ENCODE results near the gene DNAH1.

DNAH1 gene

GRCh38 chr3:52431459-52432223, 115.5 kb downstream of the DNAH1 start:
- Histone ChIP-seq H3K27ac (ENCODE audit: low read length, poor library complexity, severe bottlenecking) (no peak overlapping the region), H3K36me3 (ENCODE audit: control insufficient read depth in 1 of 2, insufficient read depth in 2 of 2, low read depth in 1 of 2, low read length in 2 of 2) (no peaks in the 10 kb centered on the region), H3K9me3 (ENCODE audit: control insufficient read depth, low read length) (no peaks in the 10 kb centered on the region), H2BK12ac (ENCODE audit: low read length in 2 of 2) (no peak overlapping the region), H3K79me1 (replicated peaks; ENCODE audit: low read length, poor library complexity, severe bottlenecking) (no peaks in the 10 kb centered on the region), H2AK5ac (ENCODE audit: low read length, severe bottlenecking) (no peak overlapping the region), H3K23ac (ENCODE audit: low read length in 2 of 2) (no peak overlapping the region), H2BK5ac (ENCODE audit: low read depth, low read length, poor library complexity, severe bottlenecking) (no peak overlapping the region), H4K91ac (ENCODE audit: low read length) (no peak overlapping the region), H2BK15ac (ENCODE audit: low read depth, poor library complexity, severe bottlenecking) (no peak overlapping the region), H3K14ac (ENCODE audit: low read length in 2 of 2) (no peak overlapping the region), H3K4ac (ENCODE audit: low read depth in 1 of 2, low read length in 2 of 2) (no peak overlapping the region), H3K4me3 (ENCODE audit: insufficient read depth in 1 of 2, low read depth in 1 of 2, low read length in 2 of 2) (no peak overlapping the region), H3K4me2 (ENCODE audit: low read length, poor library complexity, severe bottlenecking) (no peak overlapping the region), H2BK120ac (ENCODE audit: low read depth, low read length) (no peak overlapping the region), H4K8ac (ENCODE audit: low read length) (no peak overlapping the region), H2AFZ (ENCODE audit: low read depth, low read length) (no peak overlapping the region), H3K18ac (ENCODE audit: low read depth in 1 of 2, low read length in 2 of 2) (no peak overlapping the region), H3K27me3 (ENCODE audit: control insufficient read depth in 1 of 2, insufficient read depth in 1 of 2, low read length in 2 of 2) (peaks cover 10 to 35% of the 10 kb centered on the region in 2 experiments), H3K4me1 (ENCODE audit: control insufficient read depth, insufficient read depth, low read depth, low read length) (peaks cover 2% of the 10 kb centered on the region), H3K9ac (ENCODE audit: low read length) (no peak overlapping the region)
- DNase-seq = no peak
- WGBS = 84% methylated on average over 8 of the region's 10 CpGs

GRCh38 chr3:52432225-52432624, 116.1 kb downstream of the DNAH1 start:
- Histone ChIP-seq H2BK120ac (ENCODE audit: low read depth, low read length) (no peak overlapping the region), H4K91ac (ENCODE audit: low read length) (no peak overlapping the region), H2AK5ac (ENCODE audit: low read length, severe bottlenecking) (no peak overlapping the region), H3K14ac (ENCODE audit: low read length in 2 of 2) (no peak overlapping the region), H3K4me2 (ENCODE audit: low read length, poor library complexity, severe bottlenecking) (no peak overlapping the region), H3K9me3 (ENCODE audit: control insufficient read depth, low read length) (no peaks in the 10 kb centered on the region), H3K27me3 (ENCODE audit: control insufficient read depth in 1 of 2, insufficient read depth in 1 of 2, low read length in 2 of 2) (peaks cover 10 to 35% of the 10 kb centered on the region in 2 experiments), H2BK12ac (ENCODE audit: low read length in 2 of 2) (no peak overlapping the region), H2AFZ (ENCODE audit: low read depth, low read length) (no peak overlapping the region), H3K4me3 (ENCODE audit: insufficient read depth in 1 of 2, low read depth in 1 of 2, low read length in 2 of 2) (no peak overlapping the region), H2BK5ac (ENCODE audit: low read depth, low read length, poor library complexity, severe bottlenecking) (no peak overlapping the region), H3K18ac (ENCODE audit: low read depth in 1 of 2, low read length in 2 of 2) (no peak overlapping the region), H3K9ac (ENCODE audit: low read length) (no peak overlapping the region), H3K79me1 (replicated peaks; ENCODE audit: low read length, poor library complexity, severe bottlenecking) (no peaks in the 10 kb centered on the region), H3K4me1 (ENCODE audit: control insufficient read depth, insufficient read depth, low read depth, low read length) (peaks cover 2% of the 10 kb centered on the region), H3K27ac (ENCODE audit: low read length, poor library complexity, severe bottlenecking) (no peak overlapping the region), H3K36me3 (ENCODE audit: control insufficient read depth in 1 of 2, insufficient read depth in 2 of 2, low read depth in 1 of 2, low read length in 2 of 2) (no peaks in the 10 kb centered on the region), H2BK15ac (ENCODE audit: low read depth, poor library complexity, severe bottlenecking) (no peak overlapping the region), H3K23ac (ENCODE audit: low read length in 2 of 2) (no peak overlapping the region), H4K8ac (ENCODE audit: low read length) (no peak overlapping the region), H3K4ac (ENCODE audit: low read depth in 1 of 2, low read length in 2 of 2) (no peak overlapping the region)
- no peak for DNase-seq
- 73% methylated on average over 6 of the region's 6 CpGs for WGBS

GRCh38 chr3:52432691-52433141, 116.6 kb downstream of the DNAH1 start:
- Histone ChIP-seq H2BK5ac (ENCODE audit: low read depth, low read length, poor library complexity, severe bottlenecking) (no peak overlapping the region), H3K18ac (ENCODE audit: low read depth in 1 of 2, low read length in 2 of 2) (no peak overlapping the region), H2BK12ac (ENCODE audit: low read length in 2 of 2) (no peak overlapping the region), H3K36me3 (ENCODE audit: control insufficient read depth in 1 of 2, insufficient read depth in 2 of 2, low read depth in 1 of 2, low read length in 2 of 2) (no peaks in the 10 kb centered on the region), H2BK120ac (ENCODE audit: low read depth, low read length) (no peak overlapping the region), H3K9me3 (ENCODE audit: control insufficient read depth, low read length) (no peaks in the 10 kb centered on the region), H2BK15ac (ENCODE audit: low read depth, poor library complexity, severe bottlenecking) (no peak overlapping the region), H3K14ac (ENCODE audit: low read length in 2 of 2) (no peak overlapping the region), H3K79me1 (replicated peaks; ENCODE audit: low read length, poor library complexity, severe bottlenecking) (no peaks in the 10 kb centered on the region), H4K91ac (ENCODE audit: low read length) (no peak overlapping the region), H2AK5ac (ENCODE audit: low read length, severe bottlenecking) (no peak overlapping the region), H4K8ac (ENCODE audit: low read length) (no peak overlapping the region), H3K9ac (ENCODE audit: low read length) (no peak overlapping the region), H3K23ac (ENCODE audit: low read length in 2 of 2) (no peak overlapping the region), H3K4me2 (ENCODE audit: low read length, poor library complexity, severe bottlenecking) (no peak overlapping the region), H3K4ac (ENCODE audit: low read depth in 1 of 2, low read length in 2 of 2) (no peak overlapping the region), H2AFZ (ENCODE audit: low read depth, low read length) (no peak overlapping the region), H3K27me3 (ENCODE audit: control insufficient read depth in 1 of 2, insufficient read depth in 1 of 2, low read length in 2 of 2) (peaks cover 10 to 35% of the 10 kb centered on the region in 2 experiments), H3K27ac (ENCODE audit: low read length, poor library complexity, severe bottlenecking) (no peak overlapping the region), H3K4me3 (ENCODE audit: insufficient read depth in 1 of 2, low read depth in 1 of 2, low read length in 2 of 2) (no peak overlapping the region), H3K4me1 (ENCODE audit: control insufficient read depth, insufficient read depth, low read depth, low read length) (peaks cover 2% of the 10 kb centered on the region)
- DNase-seq = no peak
- 64% methylated on average over 3 of the region's 4 CpGs for WGBS

GRCh38 chr3:52433328-52433995, 117.3 kb downstream of the DNAH1 start:
- Histone ChIP-seq H3K27ac (ENCODE audit: low read length, poor library complexity, severe bottlenecking) (no peak overlapping the region), H3K9ac (ENCODE audit: low read length) (no peak overlapping the region), H2BK120ac (ENCODE audit: low read depth, low read length) (no peak overlapping the region), H3K18ac (ENCODE audit: low read depth in 1 of 2, low read length in 2 of 2) (no peak overlapping the region), H3K14ac (ENCODE audit: low read length in 2 of 2) (no peak overlapping the region), H3K23ac (ENCODE audit: low read length in 2 of 2) (no peak overlapping the region), H3K4me2 (ENCODE audit: low read length, poor library complexity, severe bottlenecking) (no peak overlapping the region), H4K8ac (ENCODE audit: low read length) (no peak overlapping the region), H3K4me1 (ENCODE audit: control insufficient read depth, insufficient read depth, low read depth, low read length) (peaks cover 2% of the 10 kb centered on the region), H3K79me1 (replicated peaks; ENCODE audit: low read length, poor library complexity, severe bottlenecking) (no peaks in the 10 kb centered on the region), H3K27me3 (ENCODE audit: control insufficient read depth in 1 of 2, insufficient read depth in 1 of 2, low read length in 2 of 2) (peaks cover 10 to 35% of the 10 kb centered on the region in 2 experiments), H2BK15ac (ENCODE audit: low read depth, poor library complexity, severe bottlenecking) (no peak overlapping the region), H2BK5ac (ENCODE audit: low read depth, low read length, poor library complexity, severe bottlenecking) (no peak overlapping the region), H2AK5ac (ENCODE audit: low read length, severe bottlenecking) (no peak overlapping the region), H3K36me3 (ENCODE audit: control insufficient read depth in 1 of 2, insufficient read depth in 2 of 2, low read depth in 1 of 2, low read length in 2 of 2) (no peaks in the 10 kb centered on the region), H2AFZ (ENCODE audit: low read depth, low read length) (no peak overlapping the region), H3K4me3 (ENCODE audit: insufficient read depth in 1 of 2, low read depth in 1 of 2, low read length in 2 of 2) (no peak overlapping the region), H3K4ac (ENCODE audit: low read depth in 1 of 2, low read length in 2 of 2) (no peak overlapping the region), H4K91ac (ENCODE audit: low read length) (no peak overlapping the region), H3K9me3 (ENCODE audit: control insufficient read depth, low read length) (no peaks in the 10 kb centered on the region), H2BK12ac (ENCODE audit: low read length in 2 of 2) (no peak overlapping the region)
- no peak for DNase-seq
- 76% methylated on average over 10 of the region's 10 CpGs for WGBS

Measured in mesenchymal stem cell (in vitro differentiated cells and primary cell).